GM13976 (cell line): ENCODE measurements around the gene DIPK2A.
A peak's percentile ranks its signal among the peaks of the same experiment; 100 is the strongest.

Experiments used
- DNase-seq: peaks from one replicate; pipeline ENCODE4 v3.0.0; 2012; ENCODE audit warnings: low spot score
- CTCF ChIP-seq: IDR thresholded peaks from 2 replicates; pipeline ENCODE4 v1.5.1; 2012; ENCODE audit warnings: borderline replicate concordance, mild to moderate bottlenecking; ENCODE audit not compliant: insufficient read depth; ENCODE audit errors: extremely low read depth, missing control alignments, control extremely low read depth
- in situ Hi-C: fragments of 300-500 bp; cut with MboI; formaldehyde crosslinking; loops from one replicate; pipeline ENCODE4 v1.12.0; 2022; ENCODE audit warnings: low sequenced_read_pairs, mixed read lengths, inconsistent platforms; ENCODE audit not compliant: unreplicated experiment

Gene DIPK2A

GRCh38 chr3:143971359-143972154 lies at the start of gene DIPK2A:
TSS of gene DIPK2A (plus strand) at chr3:143971823. CDS start at chr3:143972333, 510 bp downstream.
- no peak for TF ChIP-seq CTCF
- in situ Hi-C loops: no loop called here
- peak; percentile 91 for DNase-seq

- in situ Hi-C loops: no loop called here
- no peak for TF ChIP-seq CTCF
- no peak for DNase-seq
These were observed 46.9 kb upstream of the DIPK2A start for GRCh38 chr3:143924522-143925285.

- TF ChIP-seq CTCF: no peak
- DNase-seq: no peak
- in situ Hi-C loops: no loop called here
These were observed 43.6 kb upstream of the DIPK2A start for GRCh38 chr3:143928056-143928455.

- in situ Hi-C loops: no loop called here
- DNase-seq: no peak
- TF ChIP-seq CTCF: no peak
These were observed 42.9 kb upstream of the DIPK2A start for GRCh38 chr3:143928541-143929255.

- DNase-seq: no peak
- TF ChIP-seq CTCF: no peak
- in situ Hi-C loops: no loop called here
These were observed 36.8 kb upstream of the DIPK2A start for GRCh38 chr3:143934791-143935190.

- in situ Hi-C loops: no loop called here
- no peak for TF ChIP-seq CTCF
- DNase-seq: no peak
These were observed 35.9 kb upstream of the DIPK2A start for GRCh38 chr3:143935678-143936077.
